HG03558 (cell line): ENCODE results near the gene ZDHHC11B.
"Not testable (repeated sequence)": the region's sequence is repeated elsewhere in the genome, so short reads cannot be mapped to it uniquely, and the experiment has no call there.

ENCODE experiments used
- ATAC-seq: cut with Tn5 transposase; IDR thresholded peaks from one replicate; pipeline ENCODE4 v1.9.1; 2021; ENCODE audit warnings: moderate number of reproducible peaks; ENCODE audit not compliant: unreplicated experiment; ENCODE audit errors: extremely low read depth

Gene ZDHHC11B

GRCh38 chr5:787224-787856, 2.8 kb upstream of the ZDHHC11B start:
- not testable (repeated sequence) for ATAC-seq

- not testable (repeated sequence) for ATAC-seq
These were observed 714 bp upstream of the ZDHHC11B start for GRCh38 chr5:785181-785705.

- not testable (repeated sequence) for ATAC-seq
These were observed 575 bp downstream of the ZDHHC11B start for GRCh38 chr5:783881-784427.

- not testable (repeated sequence) for ATAC-seq
These were observed 1.3 kb downstream of the ZDHHC11B start for GRCh38 chr5:783049-783802.

GRCh38 chr5:782356-782755, 2.2 kb downstream of the ZDHHC11B start:
- ATAC-seq, result not testable (repeated sequence)

- not testable (repeated sequence) for ATAC-seq
These were observed 4.0 kb downstream of the ZDHHC11B start for GRCh38 chr5:780571-780970.

- not testable (repeated sequence) for ATAC-seq
These were observed 5.6 kb downstream of the ZDHHC11B start for GRCh38 chr5:778967-779366.

- ATAC-seq, result not testable (repeated sequence)
These were observed 6.1 kb downstream of the ZDHHC11B start for GRCh38 chr5:778421-778820.

GRCh38 chr5:777756-778161, 6.8 kb downstream of the ZDHHC11B start:
- ATAC-seq, result no peak

GRCh38 chr5:776862-777711, 7.4 kb downstream of the ZDHHC11B start:
- no peak for ATAC-seq

- no peak for ATAC-seq
These were observed 8.3 kb downstream of the ZDHHC11B start for GRCh38 chr5:775961-776861.

- ATAC-seq, result not testable (repeated sequence)
These were observed 9.0 kb downstream of the ZDHHC11B start for GRCh38 chr5:775595-775960.

- ATAC-seq, result not testable (repeated sequence)
These were observed 9.5 kb downstream of the ZDHHC11B start for GRCh38 chr5:774854-775505.

- not testable (repeated sequence) for ATAC-seq
These were observed 10.2 kb downstream of the ZDHHC11B start for GRCh38 chr5:774304-774703.

GRCh38 chr5:773517-774264, 10.8 kb downstream of the ZDHHC11B start:
- ATAC-seq, result no peak

- not testable (repeated sequence) for ATAC-seq
These were observed 11.6 kb downstream of the ZDHHC11B start for GRCh38 chr5:772931-773330.

GRCh38 chr5:772547-772890, 12.0 kb downstream of the ZDHHC11B start:
- not testable (repeated sequence) for ATAC-seq

GRCh38 chr5:771841-772546, 12.5 kb downstream of the ZDHHC11B start:
- ATAC-seq, result not testable (repeated sequence)
